Peyer's patch (tissue), 4 donors: ENCODE results near the gene OTOP2. TPM values are rescaled to one million over a fixed set of nuclear protein-coding genes. Genes with fewer than 3 reads are reported as not detected.

Experiments used
- DNase-seq, 3 donors: peaks; one replicate each; pipeline ENCODE4 v3.0.0-alpha.2; 2017 to 2019
- H3K27ac ChIP-seq, 4 donors: fragments of 200-600 bp; sonication (generic); one replicate each; pipeline ENCODE4 v1.5.1; 2016 to 2019
- H3K27me3 ChIP-seq, 2 donors: fragments of 200-600 bp; sonication (generic); one replicate each; pipeline ENCODE4 v1.5.1; 2019
- H3K36me3 ChIP-seq, 3 donors: fragments of 200-600 bp; sonication (generic); one replicate each; pipeline ENCODE4 v1.5.1; 2016 to 2019
- H3K4me1 ChIP-seq, 4 donors: fragments of 200-600 bp; sonication (generic); one replicate each; pipeline ENCODE4 v1.5.1; 2016 to 2019
- H3K4me3 ChIP-seq, 4 donors: fragments of 200-600 bp; sonication (generic); 1 replicate in 3 of 4; 2 replicates in 1 of 4; pipeline ENCODE4 v1.5.1; 2016 to 2019; ENCODE audit warnings: mild to moderate bottlenecking in 1 of 4
- H3K9me3 ChIP-seq, 4 donors: fragments of 200-600 bp; sonication (generic); one replicate each; pipeline ENCODE4 v1.5.1; 2016 to 2019; ENCODE audit warnings: mild to moderate bottlenecking in 1 of 4
- POLR2A ChIP-seq, 2 donors: fragments of 450-650 bp; IDR thresholded peaks; one replicate each; pipeline ENCODE4 v1.5.1; 2017; ENCODE audit warnings: antibody characterized with exemption in 2 of 2, mild to moderate bottlenecking in 2 of 2, moderate library complexity in 2 of 2
- total RNA-seq, 4 donors: library from RNA; depleted of rRNA; stranded (reverse); fragments of >200 nt; gene quantifications; one replicate each; pipeline ENCODE4 v1.1.0, GENCODE V29; 2016
- TF ChIP-seq, protein P1 (sequence below), 6 experiments: fragments of 450-650 bp in 4 of 6; fragments of 200-600 bp in 2 of 6; sonication (generic) in 1 of 6; IDR thresholded peaks; one replicate each; pipeline ENCODE4 v1.5.1; 2017 to 2019; ENCODE audit warnings: antibody characterized with exemption in 6 of 6, mild to moderate bottlenecking in 3 of 6, moderate library complexity in 1 of 6

Gene OTOP2
- total RNA-seq, 4 donors from 2014 or later: 4.6 to 11.9 (median 8.8) TPM; not detected in 1

DNA sequence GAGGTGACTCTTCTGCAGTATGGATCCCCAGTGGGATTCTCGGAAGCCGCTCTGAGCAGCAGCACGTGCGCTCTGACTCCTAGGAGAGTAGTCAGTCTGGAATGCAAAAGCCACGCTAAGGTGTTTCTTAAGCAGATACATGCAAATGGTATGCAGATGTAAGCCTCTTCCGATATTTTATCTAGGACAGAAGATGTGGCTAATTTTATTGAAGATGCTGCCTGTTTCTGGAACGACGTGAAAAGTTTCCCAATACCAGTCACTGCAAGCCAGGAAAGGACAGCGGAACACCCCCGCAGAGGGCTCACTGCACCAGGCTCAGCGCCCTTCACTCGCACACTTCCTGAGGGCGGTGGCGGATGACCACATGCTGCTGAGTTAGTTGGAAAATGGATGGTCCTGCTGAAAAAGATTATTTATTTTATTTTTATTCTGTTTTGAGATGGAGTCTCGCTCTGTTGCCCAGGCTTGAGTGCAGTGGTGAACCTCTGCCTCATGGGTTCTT is 40.8 kb upstream of the OTOP2 start:
- Histone ChIP-seq H3K9me3 (no peaks in the 10 kb centered on the region), H3K27me3 (no peaks in the 10 kb centered on the region), H3K27ac (no peak overlapping the region), H3K36me3 (no peaks in the 10 kb centered on the region), H3K4me3 (no peak overlapping the region), H3K4me1 (peaks cover 0 to 5% (median 0%) of the 10 kb centered on the region in 4 donors)
- TF ChIP-seq POLR2A (IDR thresholded peaks at IDR 0.05): no peak
- TF ChIP-seq, protein P1, sequence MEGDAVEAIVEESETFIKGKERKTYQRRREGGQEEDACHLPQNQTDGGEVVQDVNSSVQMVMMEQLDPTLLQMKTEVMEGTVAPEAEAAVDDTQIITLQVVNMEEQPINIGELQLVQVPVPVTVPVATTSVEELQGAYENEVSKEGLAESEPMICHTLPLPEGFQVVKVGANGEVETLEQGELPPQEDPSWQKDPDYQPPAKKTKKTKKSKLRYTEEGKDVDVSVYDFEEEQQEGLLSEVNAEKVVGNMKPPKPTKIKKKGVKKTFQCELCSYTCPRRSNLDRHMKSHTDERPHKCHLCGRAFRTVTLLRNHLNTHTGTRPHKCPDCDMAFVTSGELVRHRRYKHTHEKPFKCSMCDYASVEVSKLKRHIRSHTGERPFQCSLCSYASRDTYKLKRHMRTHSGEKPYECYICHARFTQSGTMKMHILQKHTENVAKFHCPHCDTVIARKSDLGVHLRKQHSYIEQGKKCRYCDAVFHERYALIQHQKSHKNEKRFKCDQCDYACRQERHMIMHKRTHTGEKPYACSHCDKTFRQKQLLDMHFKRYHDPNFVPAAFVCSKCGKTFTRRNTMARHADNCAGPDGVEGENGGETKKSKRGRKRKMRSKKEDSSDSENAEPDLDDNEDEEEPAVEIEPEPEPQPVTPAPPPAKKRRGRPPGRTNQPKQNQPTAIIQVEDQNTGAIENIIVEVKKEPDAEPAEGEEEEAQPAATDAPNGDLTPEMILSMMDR (IDR thresholded peaks at IDR 0.05): no peak
- no peak for DNase-seq

DNA sequence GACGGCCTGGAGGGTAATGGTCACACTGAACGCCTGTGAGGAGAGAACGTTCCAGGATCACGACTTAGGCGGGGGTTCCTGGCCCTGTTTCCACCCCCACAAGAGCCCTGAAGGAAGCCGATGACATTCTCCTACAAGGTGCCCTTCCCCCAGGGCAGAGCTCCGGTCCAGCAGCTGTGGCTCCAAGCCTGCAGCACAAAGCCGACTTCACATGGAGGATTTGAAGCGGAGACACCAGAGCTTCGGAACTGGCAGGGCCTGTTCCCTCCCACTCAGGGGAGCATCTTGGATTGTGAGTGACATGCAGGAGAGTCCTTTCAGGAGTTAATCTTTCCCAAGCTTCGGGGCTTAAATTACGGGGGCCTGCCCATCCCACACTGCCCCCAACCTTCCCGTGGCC is 35.6 kb upstream of the OTOP2 start:
- peaks cover 0 to 6% of the 10 kb centered on the region in 2 donors for H3K27me3 ChIP-seq
- peaks cover 0 to 8% (median 3%) of the 10 kb centered on the region in 4 donors for H3K4me1 ChIP-seq
- H3K9me3 ChIP-seq: no peaks in the 10 kb centered on the region
- no peak overlapping the region for H3K27ac ChIP-seq
- H3K36me3 ChIP-seq: no peaks in the 10 kb centered on the region
- no peak overlapping the region for H3K4me3 ChIP-seq
- DNase-seq: no peak
- TF ChIP-seq POLR2A (IDR thresholded peaks at IDR 0.05): no peak
- TF ChIP-seq, protein P1 (IDR thresholded peaks at IDR 0.05): no peak

DNA sequence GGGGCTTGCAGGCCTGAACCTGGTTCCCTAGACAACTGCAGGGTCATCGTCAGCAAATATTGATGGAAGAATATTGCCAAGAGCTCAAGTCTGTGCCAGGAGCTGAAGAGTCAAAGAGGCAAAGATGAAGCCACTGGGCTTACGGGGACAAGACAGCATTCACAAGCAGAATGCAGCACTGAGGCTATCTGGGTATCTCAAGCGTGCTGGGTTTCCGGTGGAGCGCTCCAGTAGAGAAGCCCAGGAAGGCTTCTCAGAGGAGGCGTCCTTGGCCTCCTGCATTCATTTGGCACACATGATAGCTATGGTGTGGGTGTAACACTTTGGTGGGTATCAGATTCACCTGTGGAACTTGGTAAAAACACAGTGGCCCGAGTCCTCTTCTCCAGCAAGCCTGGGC is 33.5 kb upstream of the OTOP2 start:
- no peak for DNase-seq
- peaks cover 0 to 15% of the 10 kb centered on the region in 2 donors for H3K27me3 ChIP-seq

DNA sequence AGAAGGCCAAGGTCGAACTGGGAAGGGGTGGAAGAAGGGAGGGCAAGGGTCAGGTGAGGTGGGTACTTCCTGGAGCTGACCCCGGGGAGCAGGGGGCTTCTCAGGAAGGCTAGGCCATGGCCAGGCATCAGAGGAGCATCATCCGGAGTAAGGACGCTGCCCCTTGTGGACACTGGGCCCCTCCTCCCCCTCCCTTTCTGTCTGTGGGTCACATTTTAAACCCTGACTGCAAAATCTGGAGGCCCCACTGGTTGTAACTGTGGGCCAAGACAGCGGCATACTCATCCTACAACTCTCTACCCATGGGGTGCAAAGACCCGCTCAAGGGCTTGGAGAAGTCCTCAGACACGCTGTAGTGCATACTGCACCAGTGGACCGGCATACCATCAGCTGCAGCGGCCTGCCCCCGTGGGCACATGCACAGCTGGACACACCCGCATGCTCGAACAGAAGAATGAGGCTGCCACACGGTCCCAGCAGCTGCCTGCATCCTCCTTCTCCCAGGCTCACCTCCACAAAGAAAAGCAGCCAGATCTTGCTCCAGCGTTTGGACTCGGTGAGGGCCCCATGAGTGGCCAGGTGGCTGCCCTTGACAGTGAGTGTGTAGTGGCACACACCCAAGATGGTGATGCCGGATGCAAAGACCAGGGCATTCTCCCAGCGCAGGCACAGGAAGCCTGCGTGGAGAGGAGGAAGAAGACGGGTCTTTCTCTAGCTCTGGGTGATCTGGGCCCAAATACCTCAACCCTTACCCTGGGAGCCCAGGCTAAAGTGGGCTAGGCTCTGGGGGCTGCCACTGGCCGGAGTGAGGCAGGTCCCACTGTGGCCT is 31.8 kb upstream of the OTOP2 start:
- H3K27me3 ChIP-seq: peaks cover 0 to 15% of the 10 kb centered on the region in 2 donors
- H3K9me3 ChIP-seq: no peaks in the 10 kb centered on the region
- TF ChIP-seq, protein P1 (IDR thresholded peaks at IDR 0.05): no peak
- no peak for TF ChIP-seq POLR2A (IDR thresholded peaks at IDR 0.05)
- H3K27ac ChIP-seq: peak overlapping the region in 3 of 4 donors; percentile 19 to 35 (median 27)
- DNase-seq: no peak
- peaks cover 0 to 13% (median 5%) of the 10 kb centered on the region in 4 donors for H3K4me1 ChIP-seq
- H3K4me3 ChIP-seq: peak overlapping the region in 3 of 4 donors; percentile 24 to 64 (median 51)
- H3K36me3 ChIP-seq: no peaks in the 10 kb centered on the region

More for the DNA sequence above, 33.5 kb upstream of the OTOP2 start:
- H3K4me3 ChIP-seq: no peak overlapping the region
- H3K9me3 ChIP-seq: no peaks in the 10 kb centered on the region
- H3K27ac ChIP-seq: no peak overlapping the region
- no peaks in the 10 kb centered on the region for H3K36me3 ChIP-seq
- H3K4me1 ChIP-seq: peaks cover 0 to 13% (median 5%) of the 10 kb centered on the region in 4 donors
- no peak for TF ChIP-seq POLR2A (IDR thresholded peaks at IDR 0.05)

DNA sequence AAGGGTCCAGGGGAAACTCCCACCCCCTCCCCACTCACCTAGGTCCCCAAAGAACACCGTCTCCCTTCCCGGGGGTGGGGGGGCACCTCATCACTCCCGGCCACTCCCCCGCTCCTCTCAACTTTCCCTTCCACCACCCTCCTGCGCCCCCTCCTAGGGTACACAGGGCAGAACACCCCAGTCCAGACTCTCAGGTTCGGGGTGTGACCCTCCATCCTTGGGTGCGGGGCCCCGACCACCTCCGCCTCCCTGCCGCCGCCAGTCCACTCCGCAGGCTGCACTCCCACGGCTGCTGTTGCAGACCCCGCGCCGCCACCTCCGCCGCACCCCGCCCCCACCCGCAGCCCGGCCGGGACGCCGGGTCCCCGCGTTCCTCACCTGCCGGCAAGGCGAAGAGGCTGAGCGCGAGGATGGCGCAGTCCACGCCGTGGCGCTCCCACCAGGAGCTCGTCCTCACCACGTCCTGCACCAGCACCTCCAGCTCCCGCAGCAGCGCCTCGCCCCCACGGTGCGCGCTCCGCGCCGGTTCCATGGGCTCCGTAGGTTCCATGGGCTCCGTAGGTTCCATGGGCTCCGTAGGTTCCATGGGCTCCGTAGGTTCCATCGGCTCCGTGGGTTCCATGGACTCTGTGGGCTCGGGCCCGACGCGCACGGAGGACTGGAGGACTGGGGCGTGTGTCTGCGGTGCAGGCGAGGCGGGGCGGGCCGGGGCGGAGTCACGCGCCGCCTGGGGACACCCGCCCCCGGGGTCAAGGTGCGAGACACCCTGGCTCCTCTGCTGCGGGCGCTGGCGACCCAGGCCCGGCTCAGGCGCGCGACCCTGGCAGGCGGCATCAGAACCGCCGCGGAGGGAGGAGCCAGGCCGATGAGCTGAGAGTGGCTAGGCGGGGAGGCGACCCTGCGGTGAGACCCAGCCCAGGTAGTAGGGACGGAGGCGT is 30.8 kb upstream of the OTOP2 start, which contains the start of gene FADS6:
TSS of gene FADS6 (minus strand) at position 660 of the 938 bp plus-strand sequence. CDS start at position 622, 38 bp downstream.
- Histone ChIP-seq H3K4me1 (peaks cover 0 to 13% (median 5%) of the 10 kb centered on the region in 4 donors), H3K27ac (peak within 1 kb of the TSS in 3 of 4 donors; percentile 27 to 71 (median 35)), H3K9me3 (no peaks in the 10 kb centered on the region), H3K36me3 (no peaks in the 10 kb centered on the region), H3K4me3 (peak within 1 kb of the TSS; percentile 20 to 64 (median 38)), H3K27me3 (peaks cover 0 to 15% of the 10 kb centered on the region in 2 donors)
- TF ChIP-seq, protein P1 (IDR thresholded peaks at IDR 0.05): no peak
- TF ChIP-seq POLR2A (IDR thresholded peaks at IDR 0.05): peak; percentile 84 to 86
- peak in 2 of 3 donors; percentile 76 to 83 for DNase-seq
